ENCODE results near the gene BBLN.

The BBLN gene

GRCh38 chr9:128149001-128149701 is 10.9 kb upstream of the BBLN start, which contains the start of gene LCN2:
LCN2 (plus strand) TSS chr9:128149453; CDS start chr9:128149526, 73 bp downstream.
- TF ChIP-seq, protein P1, sequence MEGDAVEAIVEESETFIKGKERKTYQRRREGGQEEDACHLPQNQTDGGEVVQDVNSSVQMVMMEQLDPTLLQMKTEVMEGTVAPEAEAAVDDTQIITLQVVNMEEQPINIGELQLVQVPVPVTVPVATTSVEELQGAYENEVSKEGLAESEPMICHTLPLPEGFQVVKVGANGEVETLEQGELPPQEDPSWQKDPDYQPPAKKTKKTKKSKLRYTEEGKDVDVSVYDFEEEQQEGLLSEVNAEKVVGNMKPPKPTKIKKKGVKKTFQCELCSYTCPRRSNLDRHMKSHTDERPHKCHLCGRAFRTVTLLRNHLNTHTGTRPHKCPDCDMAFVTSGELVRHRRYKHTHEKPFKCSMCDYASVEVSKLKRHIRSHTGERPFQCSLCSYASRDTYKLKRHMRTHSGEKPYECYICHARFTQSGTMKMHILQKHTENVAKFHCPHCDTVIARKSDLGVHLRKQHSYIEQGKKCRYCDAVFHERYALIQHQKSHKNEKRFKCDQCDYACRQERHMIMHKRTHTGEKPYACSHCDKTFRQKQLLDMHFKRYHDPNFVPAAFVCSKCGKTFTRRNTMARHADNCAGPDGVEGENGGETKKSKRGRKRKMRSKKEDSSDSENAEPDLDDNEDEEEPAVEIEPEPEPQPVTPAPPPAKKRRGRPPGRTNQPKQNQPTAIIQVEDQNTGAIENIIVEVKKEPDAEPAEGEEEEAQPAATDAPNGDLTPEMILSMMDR (IDR thresholded peaks at IDR 0.05; ENCODE audit: low read depth, low read length, missing control alignments), result no peak
- H3K4me3 ChIP-seq (replicated peaks; ENCODE audit: low read depth, low read length), result no peak within 1 kb of the TSS
- DNase-seq (ENCODE audit: extremely low read depth, low read depth), result no peak

GRCh38 chr9:128149951-128150593 is 10.0 kb upstream of the BBLN start:
- no peak for DNase-seq (ENCODE audit: extremely low read depth, low read depth)
- H3K4me3 ChIP-seq (replicated peaks; ENCODE audit: low read depth, low read length), result no peak overlapping the region
- TF ChIP-seq, protein P1 (IDR thresholded peaks at IDR 0.05; ENCODE audit: low read depth, low read length, missing control alignments), result no peak

DNA sequence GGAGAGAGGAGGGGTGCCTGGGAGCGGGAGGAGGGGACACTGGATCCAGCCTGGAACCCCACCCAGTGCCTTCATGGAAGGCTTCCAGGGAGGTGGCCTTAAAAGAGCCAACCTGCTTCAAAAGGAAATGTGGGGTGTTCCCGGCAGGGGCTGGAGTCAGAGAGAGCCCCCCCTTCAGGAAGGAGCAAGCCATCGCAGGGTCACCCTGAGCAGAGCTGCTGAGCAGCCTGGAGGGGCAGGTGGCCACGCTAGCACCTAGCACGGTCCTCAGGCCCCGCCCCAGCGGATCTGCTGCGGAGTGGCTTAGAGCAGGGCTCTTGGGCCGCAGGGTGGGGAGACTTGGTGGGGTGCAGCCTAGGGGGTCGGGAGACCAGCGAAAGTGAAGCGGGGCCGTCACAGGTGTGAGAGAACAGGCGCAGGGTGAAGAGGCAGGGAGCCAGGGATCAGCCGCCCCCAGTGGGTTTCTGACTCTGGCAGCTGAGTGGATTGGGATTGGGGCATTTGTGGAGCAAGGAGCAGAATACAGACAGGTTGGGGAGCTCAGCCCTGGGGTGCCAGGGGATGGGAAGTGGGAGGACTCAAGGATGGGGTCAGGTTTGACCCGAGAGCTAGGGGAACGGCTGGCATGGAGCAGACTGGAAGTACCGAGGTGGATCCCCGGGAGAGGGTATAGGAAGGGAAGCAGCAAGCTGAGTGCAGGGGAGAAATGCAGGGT is 9.3 kb upstream of the BBLN start:
- H3K4me3 ChIP-seq (replicated peaks; ENCODE audit: low read depth, low read length), result no peak overlapping the region
- DNase-seq (ENCODE audit: extremely low read depth, low read depth), result no peak
- TF ChIP-seq, protein P1 (IDR thresholded peaks at IDR 0.05; ENCODE audit: low read depth, low read length, missing control alignments), result peak; percentile 34

- no peak overlapping the region for H3K4me3 ChIP-seq (replicated peaks; ENCODE audit: low read depth, low read length)
- no peak for DNase-seq (ENCODE audit: extremely low read depth, low read depth)
- TF ChIP-seq, protein P1 (IDR thresholded peaks at IDR 0.05; ENCODE audit: low read depth, low read length, missing control alignments), result no peak
Observed at GRCh38 chr9:128151309-128152132, 8.5 kb upstream of the BBLN start.

- no peak overlapping the region for H3K4me3 ChIP-seq (replicated peaks; ENCODE audit: low read depth, low read length)
- DNase-seq (ENCODE audit: extremely low read depth, low read depth), result no peak
- TF ChIP-seq, protein P1 (IDR thresholded peaks at IDR 0.05; ENCODE audit: low read depth, low read length, missing control alignments), result no peak
Observed at GRCh38 chr9:128152133-128153059, 7.7 kb upstream of the BBLN start.
